SU-DHL-6 (cell line): ENCODE data around the gene KLK10.

Experiments used
- EZH2phosphoT487 ChIP-seq: fragments of 200-600 bp; sonication (generic), shearing (Covaris generic); conservative IDR thresholded peaks from 2 replicates; pipeline ENCODE4 v1.6.1; 2018; ENCODE audit warnings: mild to moderate bottlenecking, antibody characterized with exemption, low read length, moderate library complexity, mixed read lengths
- TF ChIP-seq, protein P1 (sequence below): fragments of 200-600 bp; sonication (generic); IDR thresholded peaks from one replicate; pipeline ENCODE4 v1.5.1; 2017; ENCODE audit warnings: antibody characterized with exemption, mild to moderate bottlenecking, low read length, moderate library complexity; ENCODE audit not compliant: insufficient read depth, poor library complexity, severe bottlenecking

DNA sequence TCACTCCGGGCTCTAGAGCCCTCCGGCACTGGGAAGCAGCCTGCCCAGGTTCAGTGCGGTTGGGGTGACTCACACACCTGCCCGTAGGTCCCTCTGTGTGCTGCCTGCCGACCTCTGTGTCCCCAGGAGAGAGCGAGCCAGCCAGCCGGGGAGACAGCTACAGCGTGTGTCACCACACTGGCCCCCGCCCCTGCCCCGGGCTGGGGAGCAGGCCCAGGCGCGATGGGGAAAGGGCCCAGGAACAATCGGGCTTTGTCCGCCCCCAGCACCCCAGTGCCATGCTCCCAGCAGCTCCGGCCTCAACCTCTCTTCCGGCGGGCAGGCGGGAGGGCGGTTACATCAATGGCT, 50.1 kb downstream of the KLK10 start, which contains the start of gene KLK6:
- no peak for TF ChIP-seq EZH2phosphoT487
- TF ChIP-seq, protein P1, sequence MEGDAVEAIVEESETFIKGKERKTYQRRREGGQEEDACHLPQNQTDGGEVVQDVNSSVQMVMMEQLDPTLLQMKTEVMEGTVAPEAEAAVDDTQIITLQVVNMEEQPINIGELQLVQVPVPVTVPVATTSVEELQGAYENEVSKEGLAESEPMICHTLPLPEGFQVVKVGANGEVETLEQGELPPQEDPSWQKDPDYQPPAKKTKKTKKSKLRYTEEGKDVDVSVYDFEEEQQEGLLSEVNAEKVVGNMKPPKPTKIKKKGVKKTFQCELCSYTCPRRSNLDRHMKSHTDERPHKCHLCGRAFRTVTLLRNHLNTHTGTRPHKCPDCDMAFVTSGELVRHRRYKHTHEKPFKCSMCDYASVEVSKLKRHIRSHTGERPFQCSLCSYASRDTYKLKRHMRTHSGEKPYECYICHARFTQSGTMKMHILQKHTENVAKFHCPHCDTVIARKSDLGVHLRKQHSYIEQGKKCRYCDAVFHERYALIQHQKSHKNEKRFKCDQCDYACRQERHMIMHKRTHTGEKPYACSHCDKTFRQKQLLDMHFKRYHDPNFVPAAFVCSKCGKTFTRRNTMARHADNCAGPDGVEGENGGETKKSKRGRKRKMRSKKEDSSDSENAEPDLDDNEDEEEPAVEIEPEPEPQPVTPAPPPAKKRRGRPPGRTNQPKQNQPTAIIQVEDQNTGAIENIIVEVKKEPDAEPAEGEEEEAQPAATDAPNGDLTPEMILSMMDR, result no peak
